AG09309 (cell line): ENCODE measurements around the gene MTMR12.

Source experiments
- DNase-seq: peaks from one replicate; pipeline ENCODE4 v3.0.0-alpha.2; 2010; ENCODE audit warnings: low read depth
- H3K4me3 ChIP-seq: 2 replicates; pipeline ENCODE4 v1.5.1; 2011; ENCODE audit warnings: mild to moderate bottlenecking, low read depth, low read length, moderate library complexity; ENCODE audit not compliant: control insufficient read depth
- CTCF ChIP-seq: IDR thresholded peaks from 2 replicates; pipeline ENCODE4 v1.5.1; 2011; ENCODE audit warnings: mild to moderate bottlenecking, low read depth, low read length, inconsistent platforms; ENCODE audit not compliant: insufficient read depth, control insufficient read depth; ENCODE audit errors: missing control alignments

Gene MTMR12

DNA sequence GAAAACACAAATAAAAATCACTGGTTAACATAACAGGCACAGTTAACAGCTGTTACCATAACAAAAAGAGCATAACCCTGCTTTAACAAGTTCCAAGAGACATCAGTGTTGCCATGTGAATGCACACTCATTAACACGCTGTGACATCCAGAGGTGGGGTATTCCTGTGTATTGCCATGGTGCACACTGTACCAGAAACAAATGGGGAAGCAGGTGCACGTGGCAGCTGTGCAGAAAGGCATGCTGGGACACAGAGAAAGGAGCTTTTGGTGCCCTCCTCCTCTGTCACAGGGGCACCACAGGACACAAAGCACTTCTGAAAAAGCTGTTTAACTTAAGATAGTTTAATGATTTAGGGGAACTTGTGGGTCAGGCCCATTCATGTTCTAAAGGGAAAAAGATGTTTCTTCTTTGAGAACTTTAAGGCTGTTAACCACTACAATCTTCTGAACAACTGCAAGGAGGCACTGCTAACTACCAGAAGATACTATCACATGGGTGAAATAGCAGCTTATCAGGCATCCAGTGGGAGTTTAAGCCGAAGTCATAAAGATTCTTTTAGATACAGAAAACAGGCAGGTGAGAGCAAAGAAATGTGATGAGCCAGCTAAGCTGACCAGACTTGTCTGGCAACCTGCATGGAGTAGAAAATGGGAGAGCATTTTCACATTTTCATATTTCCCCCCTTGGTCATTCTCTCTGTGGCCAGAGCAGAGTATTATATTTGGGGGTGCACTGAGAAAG, 82.2 kb downstream of the MTMR12 start:
- no peak for DNase-seq
- no peak overlapping the region for H3K4me3 ChIP-seq
- TF ChIP-seq CTCF: no peak

DNA sequence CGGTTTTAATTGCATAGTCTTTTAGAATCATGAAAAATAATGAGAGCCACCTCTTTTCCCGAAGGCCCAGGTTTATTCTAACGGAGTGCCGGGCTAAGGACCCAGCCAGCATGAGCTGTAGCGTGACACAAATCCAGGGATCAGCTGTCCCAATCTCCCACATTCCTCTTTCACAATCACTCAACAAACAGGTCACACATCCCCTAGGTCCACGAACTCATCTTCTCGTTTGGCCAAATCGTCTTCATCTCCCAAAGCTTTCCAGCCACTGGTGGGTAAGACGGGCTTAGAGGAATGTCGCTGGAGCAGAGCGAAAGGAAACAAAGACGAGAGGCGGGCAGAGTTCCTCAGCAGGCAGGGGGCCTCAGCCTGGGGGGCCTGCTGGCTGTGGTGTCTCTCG, 83.2 kb downstream of the MTMR12 start:
- no peak for DNase-seq
- no peak overlapping the region for H3K4me3 ChIP-seq
- TF ChIP-seq CTCF: no peak

- no peak overlapping the region for H3K4me3 ChIP-seq
- TF ChIP-seq CTCF: no peak
- no peak for DNase-seq
These were observed 83.9 kb downstream of the MTMR12 start for GRCh38 chr5:32228816-32229215.

DNA sequence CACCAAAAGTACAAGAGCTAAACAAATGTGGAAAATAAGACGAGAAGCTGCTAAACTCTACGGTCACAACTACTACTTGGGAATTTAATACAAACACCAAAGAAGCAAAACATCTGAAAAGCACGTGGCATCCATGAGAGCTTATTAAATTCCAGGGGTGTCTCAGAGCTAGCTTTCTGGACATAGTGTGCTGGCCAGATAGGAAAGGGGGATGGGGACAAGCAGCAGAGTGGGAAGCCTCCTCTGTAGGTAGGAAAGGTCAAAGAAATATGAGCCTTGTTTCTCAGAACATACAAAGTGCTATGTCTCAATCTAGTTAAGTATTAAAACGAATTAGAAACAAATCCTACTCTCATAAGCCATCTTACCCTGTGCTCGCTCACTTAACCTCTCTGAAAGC, 87.3 kb downstream of the MTMR12 start:
- TF ChIP-seq CTCF: no peak
- DNase-seq: peak; percentile 44
- H3K4me3 ChIP-seq: no peak overlapping the region

DNA sequence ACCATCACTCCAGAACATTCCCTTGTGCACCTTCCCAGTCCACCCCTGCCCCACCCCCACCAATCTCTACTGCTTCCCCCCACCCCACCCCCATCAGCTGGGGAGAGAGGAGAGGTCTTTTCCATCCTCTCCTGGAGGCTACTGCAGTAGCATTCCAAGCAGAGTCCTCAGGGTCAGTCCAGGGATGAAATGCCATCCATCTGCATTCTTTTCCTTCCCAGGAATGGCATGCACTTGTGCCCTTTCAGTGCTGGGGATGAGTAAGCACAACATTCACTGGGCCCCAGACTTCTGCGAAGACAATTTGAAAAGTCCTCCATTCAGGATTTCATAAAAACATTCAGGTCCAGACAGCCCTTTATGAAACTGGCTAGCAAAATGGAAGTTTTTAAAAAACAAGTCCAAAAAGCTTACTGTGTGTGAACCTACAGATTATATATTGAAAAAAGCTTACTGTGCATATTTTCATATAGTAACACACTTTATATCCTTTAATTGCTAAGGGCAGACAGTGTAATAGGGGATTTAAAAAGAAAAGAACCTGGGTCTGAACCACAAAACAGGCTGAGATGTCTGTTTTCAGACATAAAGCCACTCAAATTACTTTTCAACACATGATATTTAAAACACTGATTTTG, 88.6 kb downstream of the MTMR12 start:
- no peak for TF ChIP-seq CTCF
- DNase-seq: peak; percentile 37
- no peak overlapping the region for H3K4me3 ChIP-seq

DNA sequence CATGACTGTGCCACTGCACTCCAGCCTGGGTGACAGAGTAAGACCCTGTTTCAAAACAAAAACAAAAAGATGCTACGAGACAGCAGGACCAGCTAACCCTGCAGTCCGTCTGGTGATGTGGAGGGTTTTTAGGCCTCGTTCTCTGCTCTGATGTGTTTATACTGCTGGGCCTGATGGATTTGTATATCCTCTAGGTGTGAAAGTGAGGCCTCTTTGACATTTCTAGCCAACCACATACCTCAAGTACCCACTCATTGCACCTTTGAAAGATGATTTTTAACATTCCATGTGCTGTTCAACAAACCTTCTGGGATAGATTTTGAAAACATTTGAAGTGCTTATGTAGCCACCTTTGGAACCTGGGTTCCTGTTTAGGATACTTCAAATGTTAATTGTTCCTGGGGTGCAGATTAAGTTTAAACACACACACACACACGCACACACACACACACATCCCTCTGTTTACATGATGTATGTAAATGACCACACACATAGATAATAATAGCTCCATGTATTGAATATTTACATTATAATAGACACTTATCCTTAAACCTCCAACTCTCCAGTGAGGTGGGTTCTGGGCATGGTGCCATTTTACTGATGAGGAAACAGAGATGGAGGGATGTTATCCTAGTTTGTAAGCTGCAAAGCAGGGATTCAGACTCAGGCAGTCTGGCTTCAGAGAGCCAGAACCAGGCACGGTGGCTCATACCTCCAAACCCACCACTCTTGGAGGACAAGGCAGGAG, 89.8 kb downstream of the MTMR12 start:
- no peak overlapping the region for H3K4me3 ChIP-seq
- TF ChIP-seq CTCF: no peak
- no peak for DNase-seq
